ENCODE results near the gene APRT. TPM values are rescaled to one million over a fixed set of nuclear protein-coding genes. Genes with fewer than 3 reads are reported as not detected.

Gene APRT
- total and polyA plus RNA-seq, 9 of the 15 experiments (the other 6 are each of a cell fraction or from before 2014, with no cell fraction given), result 41.7 to 409 (median 146) TPM

DNA sequence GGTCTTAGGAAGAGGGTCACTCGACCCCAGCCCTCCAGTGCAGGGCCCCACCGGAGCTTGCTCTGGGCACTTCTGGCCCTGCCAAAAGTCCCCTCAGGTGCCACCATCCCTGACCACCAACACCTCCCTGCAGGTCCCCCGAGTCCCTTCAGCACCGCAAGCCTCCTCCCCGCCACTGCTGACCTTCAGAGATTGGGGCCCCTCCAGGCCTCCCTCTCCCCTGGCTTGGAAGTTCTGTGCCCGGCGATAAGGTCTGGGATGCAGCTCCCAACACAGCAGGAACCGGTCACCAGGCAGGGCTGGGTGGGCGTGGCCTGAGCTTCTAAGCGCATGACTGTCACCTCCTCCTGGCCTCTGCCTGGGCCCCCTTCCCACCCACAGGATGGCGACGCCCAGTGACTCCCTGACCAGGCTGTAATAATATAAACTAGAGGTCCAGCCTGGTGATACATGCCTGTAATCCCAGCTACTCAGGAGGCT is 37.9 kb downstream of the APRT start (continued):
- no peak for TF ChIP-seq PHTF2 (CRISPR knock-in tag; IDR thresholded peaks at IDR 0.05)
- TF ChIP-seq, protein P1, sequence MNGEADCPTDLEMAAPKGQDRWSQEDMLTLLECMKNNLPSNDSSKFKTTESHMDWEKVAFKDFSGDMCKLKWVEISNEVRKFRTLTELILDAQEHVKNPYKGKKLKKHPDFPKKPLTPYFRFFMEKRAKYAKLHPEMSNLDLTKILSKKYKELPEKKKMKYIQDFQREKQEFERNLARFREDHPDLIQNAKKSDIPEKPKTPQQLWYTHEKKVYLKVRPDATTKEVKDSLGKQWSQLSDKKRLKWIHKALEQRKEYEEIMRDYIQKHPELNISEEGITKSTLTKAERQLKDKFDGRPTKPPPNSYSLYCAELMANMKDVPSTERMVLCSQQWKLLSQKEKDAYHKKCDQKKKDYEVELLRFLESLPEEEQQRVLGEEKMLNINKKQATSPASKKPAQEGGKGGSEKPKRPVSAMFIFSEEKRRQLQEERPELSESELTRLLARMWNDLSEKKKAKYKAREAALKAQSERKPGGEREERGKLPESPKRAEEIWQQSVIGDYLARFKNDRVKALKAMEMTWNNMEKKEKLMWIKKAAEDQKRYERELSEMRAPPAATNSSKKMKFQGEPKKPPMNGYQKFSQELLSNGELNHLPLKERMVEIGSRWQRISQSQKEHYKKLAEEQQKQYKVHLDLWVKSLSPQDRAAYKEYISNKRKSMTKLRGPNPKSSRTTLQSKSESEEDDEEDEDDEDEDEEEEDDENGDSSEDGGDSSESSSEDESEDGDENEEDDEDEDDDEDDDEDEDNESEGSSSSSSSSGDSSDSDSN (IDR thresholded peaks at IDR 0.05; ENCODE audit: borderline replicate concordance in 1 of 2, low read depth in 2 of 2, low read length in 2 of 2), result peak; percentile 4 to 81; a peak in 1 of 4 replicates
- TF ChIP-seq PRMT5 (CRISPR knock-in tag; IDR thresholded peaks at IDR 0.05), result no peak
- TF ChIP-seq, protein P2, sequence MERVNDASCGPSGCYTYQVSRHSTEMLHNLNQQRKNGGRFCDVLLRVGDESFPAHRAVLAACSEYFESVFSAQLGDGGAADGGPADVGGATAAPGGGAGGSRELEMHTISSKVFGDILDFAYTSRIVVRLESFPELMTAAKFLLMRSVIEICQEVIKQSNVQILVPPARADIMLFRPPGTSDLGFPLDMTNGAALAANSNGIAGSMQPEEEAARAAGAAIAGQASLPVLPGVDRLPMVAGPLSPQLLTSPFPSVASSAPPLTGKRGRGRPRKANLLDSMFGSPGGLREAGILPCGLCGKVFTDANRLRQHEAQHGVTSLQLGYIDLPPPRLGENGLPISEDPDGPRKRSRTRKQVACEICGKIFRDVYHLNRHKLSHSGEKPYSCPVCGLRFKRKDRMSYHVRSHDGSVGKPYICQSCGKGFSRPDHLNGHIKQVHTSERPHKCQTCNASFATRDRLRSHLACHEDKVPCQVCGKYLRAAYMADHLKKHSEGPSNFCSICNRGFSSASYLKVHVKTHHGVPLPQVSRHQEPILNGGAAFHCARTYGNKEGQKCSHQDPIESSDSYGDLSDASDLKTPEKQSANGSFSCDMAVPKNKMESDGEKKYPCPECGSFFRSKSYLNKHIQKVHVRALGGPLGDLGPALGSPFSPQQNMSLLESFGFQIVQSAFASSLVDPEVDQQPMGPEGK (CRISPR knock-in tag; IDR thresholded peaks at IDR 0.05; ENCODE audit: borderline replicate concordance), result no peak
- TF ChIP-seq GABPB2 (CRISPR knock-in tag; conservative IDR thresholded peaks at IDR 0.05), result no peak
- no peak for TF ChIP-seq CREBBP (IDR thresholded peaks at IDR 0.05; ENCODE audit: low read depth, low read length)
- TF ChIP-seq, protein P3, sequence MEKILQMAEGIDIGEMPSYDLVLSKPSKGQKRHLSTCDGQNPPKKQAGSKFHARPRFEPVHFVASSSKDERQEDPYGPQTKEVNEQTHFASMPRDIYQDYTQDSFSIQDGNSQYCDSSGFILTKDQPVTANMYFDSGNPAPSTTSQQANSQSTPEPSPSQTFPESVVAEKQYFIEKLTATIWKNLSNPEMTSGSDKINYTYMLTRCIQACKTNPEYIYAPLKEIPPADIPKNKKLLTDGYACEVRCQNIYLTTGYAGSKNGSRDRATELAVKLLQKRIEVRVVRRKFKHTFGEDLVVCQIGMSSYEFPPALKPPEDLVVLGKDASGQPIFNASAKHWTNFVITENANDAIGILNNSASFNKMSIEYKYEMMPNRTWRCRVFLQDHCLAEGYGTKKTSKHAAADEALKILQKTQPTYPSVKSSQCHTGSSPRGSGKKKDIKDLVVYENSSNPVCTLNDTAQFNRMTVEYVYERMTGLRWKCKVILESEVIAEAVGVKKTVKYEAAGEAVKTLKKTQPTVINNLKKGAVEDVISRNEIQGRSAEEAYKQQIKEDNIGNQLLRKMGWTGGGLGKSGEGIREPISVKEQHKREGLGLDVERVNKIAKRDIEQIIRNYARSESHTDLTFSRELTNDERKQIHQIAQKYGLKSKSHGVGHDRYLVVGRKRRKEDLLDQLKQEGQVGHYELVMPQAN (IDR thresholded peaks at IDR 0.05; ENCODE audit: borderline replicate concordance), result peak; percentile 61; the same call in 1 of the 2 replicates
- TF ChIP-seq, protein P4, sequence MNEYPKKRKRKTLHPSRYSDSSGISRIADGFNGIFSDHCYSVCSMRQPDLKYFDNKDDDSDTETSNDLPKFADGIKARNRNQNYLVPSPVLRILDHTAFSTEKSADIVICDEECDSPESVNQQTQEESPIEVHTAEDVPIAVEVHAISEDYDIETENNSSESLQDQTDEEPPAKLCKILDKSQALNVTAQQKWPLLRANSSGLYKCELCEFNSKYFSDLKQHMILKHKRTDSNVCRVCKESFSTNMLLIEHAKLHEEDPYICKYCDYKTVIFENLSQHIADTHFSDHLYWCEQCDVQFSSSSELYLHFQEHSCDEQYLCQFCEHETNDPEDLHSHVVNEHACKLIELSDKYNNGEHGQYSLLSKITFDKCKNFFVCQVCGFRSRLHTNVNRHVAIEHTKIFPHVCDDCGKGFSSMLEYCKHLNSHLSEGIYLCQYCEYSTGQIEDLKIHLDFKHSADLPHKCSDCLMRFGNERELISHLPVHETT (CRISPR knock-in tag; conservative IDR thresholded peaks at IDR 0.05 in 1 of 2, IDR thresholded peaks at IDR 0.05 in 1 of 2), result no peak; a peak in 1 of 4 replicates
- peak; percentile 99 for TF ChIP-seq GATA2 (CRISPR knock-in tag; IDR thresholded peaks at IDR 0.05)
- TF ChIP-seq ZNF583 (CRISPR knock-in tag; IDR thresholded peaks at IDR 0.05), result no peak
- peak; percentile 99 for TF ChIP-seq HMGN3 (IDR thresholded peaks at IDR 0.05; ENCODE audit: borderline replicate concordance, extremely low read depth, insufficient read length, low read depth, low read length)
- TF ChIP-seq ARID1B (IDR thresholded peaks at IDR 0.05), result peak; percentile 98
- peak; percentile 42; the same call in 1 of the 2 replicates for TF ChIP-seq MTA1 (IDR thresholded peaks at IDR 0.05; ENCODE audit: borderline replicate concordance)
- TF ChIP-seq, protein P5, sequence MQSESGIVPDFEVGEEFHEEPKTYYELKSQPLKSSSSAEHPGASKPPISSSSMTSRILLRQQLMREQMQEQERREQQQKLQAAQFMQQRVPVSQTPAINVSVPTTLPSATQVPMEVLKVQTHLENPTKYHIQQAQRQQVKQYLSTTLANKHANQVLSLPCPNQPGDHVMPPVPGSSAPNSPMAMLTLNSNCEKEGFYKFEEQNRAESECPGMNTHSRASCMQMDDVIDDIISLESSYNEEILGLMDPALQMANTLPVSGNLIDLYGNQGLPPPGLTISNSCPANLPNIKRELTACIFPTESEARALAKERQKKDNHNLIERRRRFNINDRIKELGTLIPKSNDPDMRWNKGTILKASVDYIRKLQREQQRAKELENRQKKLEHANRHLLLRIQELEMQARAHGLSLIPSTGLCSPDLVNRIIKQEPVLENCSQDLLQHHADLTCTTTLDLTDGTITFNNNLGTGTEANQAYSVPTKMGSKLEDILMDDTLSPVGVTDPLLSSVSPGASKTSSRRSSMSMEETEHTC (IDR thresholded peaks at IDR 0.05), result peak; percentile 97
- peak; percentile 93 for TF ChIP-seq NEUROD1 (IDR thresholded peaks at IDR 0.05; ENCODE audit: borderline replicate concordance, low read depth, low read length, partially characterized antibody)
- TF ChIP-seq ZNF384 (IDR thresholded peaks at IDR 0.05; ENCODE audit: low read depth, low read length), result 0 out of 2 replicates have a peak, but pooled peaks have one; percentile 3
- peak; percentile 70; the same call in 1 of the 2 replicates for TF ChIP-seq TOE1 (IDR thresholded peaks at IDR 0.05; ENCODE audit: borderline replicate concordance)
- TF ChIP-seq TOE1 (CRISPR knock-in tag; IDR thresholded peaks at IDR 0.05; ENCODE audit: borderline replicate concordance, low read depth), result no peak
